GM12878 (cell line): ENCODE data around the gene TRIOBP.
A peak's percentile ranks its signal among the peaks of the same experiment; 100 is the strongest.

Experiments used
- HDGF ChIP-seq: fragments of 450-650 bp; IDR thresholded peaks from 2 replicates; pipeline ENCODE4 v1.6.1; 2016; ENCODE audit warnings: antibody characterized with exemption
- POLR2A ChIP-seq: IDR thresholded peaks from 2 replicates; pipeline ENCODE4 v1.6.1; 2011; ENCODE audit warnings: low read depth, mild to moderate bottlenecking, low read length
- TF ChIP-seq, protein P1 (sequence below), 3 experiments: IDR thresholded peaks in 2 of 3; conservative IDR thresholded peaks in 1 of 3; 2 replicates each; pipeline ENCODE4 v1.5.1; 2011; ENCODE audit warnings: low read depth in 3 of 3, low read length in 3 of 3, mild to moderate bottlenecking in 3 of 3, control low read depth in 2 of 3, moderate library complexity in 2 of 3, inconsistent platforms in 1 of 3, mixed read lengths in 1 of 3; ENCODE audit not compliant: control insufficient read depth in 2 of 3, insufficient read depth in 1 of 3; ENCODE audit errors: extremely low read depth in 1 of 3
- TF ChIP-seq, protein P2 (sequence below): IDR thresholded peaks from 2 replicates; pipeline ENCODE4 v1.6.1; 2012; ENCODE audit warnings: low read depth, low read length, improper control_type of control experiment
- TF ChIP-seq, protein P3 (sequence below): IDR thresholded peaks from 2 replicates; pipeline ENCODE4 v1.6.1; 2012; ENCODE audit warnings: low read length, inconsistent platforms

DNA sequence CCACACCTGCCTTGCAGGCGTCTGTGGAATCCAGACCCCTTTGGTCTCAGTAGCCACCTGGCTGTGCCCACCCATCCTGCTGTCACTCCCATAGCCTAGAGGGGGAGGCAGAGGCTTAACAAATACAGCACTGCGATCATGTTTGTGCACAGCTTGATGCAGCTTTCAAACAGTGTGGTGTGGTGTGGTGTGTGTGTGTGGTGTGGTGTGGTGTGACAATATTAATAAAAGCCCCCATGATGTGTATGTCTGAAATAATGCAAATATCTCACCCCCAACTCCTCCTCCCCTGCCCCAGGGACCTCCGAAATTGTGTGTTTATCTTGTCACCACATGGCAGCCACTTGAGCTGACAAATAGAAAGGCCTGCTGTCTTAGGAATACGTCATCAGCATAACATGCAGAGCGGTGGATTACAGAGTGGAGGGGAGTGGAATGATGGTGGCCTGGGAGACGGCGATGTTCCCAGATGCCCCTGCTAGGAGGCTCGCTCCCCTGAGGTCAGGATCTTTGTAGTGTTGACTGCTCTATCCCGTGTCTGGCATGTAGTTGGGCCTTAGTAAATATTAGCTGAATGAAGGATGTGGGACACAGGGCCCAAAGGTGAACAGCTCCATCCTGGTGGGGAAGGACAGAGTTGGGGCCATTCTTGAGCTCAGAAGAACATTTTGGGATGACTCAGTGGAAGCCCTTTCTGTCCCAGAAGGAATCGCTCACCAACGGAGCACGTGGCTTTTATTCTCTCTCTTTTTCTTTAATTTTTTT lies 35.5 kb upstream of the TRIOBP start:
- TF ChIP-seq POLR2A (no peak), HDGF (no peak; the same call in 1 of the 2 replicates)
- TF ChIP-seq, protein P1, sequence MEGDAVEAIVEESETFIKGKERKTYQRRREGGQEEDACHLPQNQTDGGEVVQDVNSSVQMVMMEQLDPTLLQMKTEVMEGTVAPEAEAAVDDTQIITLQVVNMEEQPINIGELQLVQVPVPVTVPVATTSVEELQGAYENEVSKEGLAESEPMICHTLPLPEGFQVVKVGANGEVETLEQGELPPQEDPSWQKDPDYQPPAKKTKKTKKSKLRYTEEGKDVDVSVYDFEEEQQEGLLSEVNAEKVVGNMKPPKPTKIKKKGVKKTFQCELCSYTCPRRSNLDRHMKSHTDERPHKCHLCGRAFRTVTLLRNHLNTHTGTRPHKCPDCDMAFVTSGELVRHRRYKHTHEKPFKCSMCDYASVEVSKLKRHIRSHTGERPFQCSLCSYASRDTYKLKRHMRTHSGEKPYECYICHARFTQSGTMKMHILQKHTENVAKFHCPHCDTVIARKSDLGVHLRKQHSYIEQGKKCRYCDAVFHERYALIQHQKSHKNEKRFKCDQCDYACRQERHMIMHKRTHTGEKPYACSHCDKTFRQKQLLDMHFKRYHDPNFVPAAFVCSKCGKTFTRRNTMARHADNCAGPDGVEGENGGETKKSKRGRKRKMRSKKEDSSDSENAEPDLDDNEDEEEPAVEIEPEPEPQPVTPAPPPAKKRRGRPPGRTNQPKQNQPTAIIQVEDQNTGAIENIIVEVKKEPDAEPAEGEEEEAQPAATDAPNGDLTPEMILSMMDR (IDR thresholded peaks at IDR 0.05 in 2 of 3, conservative IDR thresholded peaks at IDR 0.05 in 1 of 3; ENCODE audit: control insufficient read depth in 2 of 3, extremely low read depth in 1 of 3, insufficient read depth in 1 of 3, low read depth in 3 of 3, low read length in 3 of 3) = peak; percentile 50 to 82 (median 68)
- TF ChIP-seq, protein P2, sequence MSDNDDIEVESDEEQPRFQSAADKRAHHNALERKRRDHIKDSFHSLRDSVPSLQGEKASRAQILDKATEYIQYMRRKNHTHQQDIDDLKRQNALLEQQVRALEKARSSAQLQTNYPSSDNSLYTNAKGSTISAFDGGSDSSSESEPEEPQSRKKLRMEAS = no peak; the same call in 1 of the 2 replicates
- TF ChIP-seq, protein P3, sequence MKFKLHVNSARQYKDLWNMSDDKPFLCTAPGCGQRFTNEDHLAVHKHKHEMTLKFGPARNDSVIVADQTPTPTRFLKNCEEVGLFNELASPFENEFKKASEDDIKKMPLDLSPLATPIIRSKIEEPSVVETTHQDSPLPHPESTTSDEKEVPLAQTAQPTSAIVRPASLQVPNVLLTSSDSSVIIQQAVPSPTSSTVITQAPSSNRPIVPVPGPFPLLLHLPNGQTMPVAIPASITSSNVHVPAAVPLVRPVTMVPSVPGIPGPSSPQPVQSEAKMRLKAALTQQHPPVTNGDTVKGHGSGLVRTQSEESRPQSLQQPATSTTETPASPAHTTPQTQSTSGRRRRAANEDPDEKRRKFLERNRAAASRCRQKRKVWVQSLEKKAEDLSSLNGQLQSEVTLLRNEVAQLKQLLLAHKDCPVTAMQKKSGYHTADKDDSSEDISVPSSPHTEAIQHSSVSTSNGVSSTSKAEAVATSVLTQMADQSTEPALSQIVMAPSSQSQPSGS = no peak
